ENCODE data around the gene IAPP. TPM values are rescaled to one million over a fixed set of nuclear protein-coding genes. Genes with fewer than 3 reads are reported as not detected.

IAPP gene
- polyA plus RNA-seq, 1 donor (not counting 4 experiments of a cell fraction or from before 2014, with no cell fraction given), result not detected

DNA sequence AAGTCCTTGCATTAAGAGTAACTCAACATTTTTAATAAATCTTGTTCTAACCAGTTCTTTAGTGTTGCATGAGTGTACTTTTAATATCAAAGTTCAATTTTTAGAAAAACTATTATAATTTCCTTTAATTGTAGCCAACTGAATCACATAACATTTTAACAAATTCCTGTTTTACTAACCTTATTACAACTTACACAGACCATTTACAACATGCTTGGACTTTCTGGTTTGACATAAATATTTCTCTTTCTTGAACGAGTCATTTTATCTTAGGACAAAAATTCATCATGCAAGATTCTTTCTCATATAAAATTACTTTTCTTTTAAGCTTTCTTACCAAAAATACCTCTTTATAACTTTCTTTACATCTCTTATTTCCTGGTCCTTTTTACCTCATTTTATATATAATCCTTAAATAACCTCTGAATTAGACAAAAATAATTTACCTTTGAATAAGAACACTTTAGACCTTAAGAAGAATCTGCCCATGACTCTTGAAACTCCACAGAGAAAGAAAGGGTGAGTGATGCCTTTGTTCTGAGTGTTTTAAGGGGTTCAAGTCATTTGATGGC, 41.9 kb upstream of the IAPP start:
- no peak for DNase-seq (ENCODE audit: low read depth, low spot score)
- Histone ChIP-seq H3K27me3 (ENCODE audit: control insufficient read depth, extremely low read depth, insufficient read depth, low read length) (no peaks in the 10 kb centered on the region), H3K27ac (ENCODE audit: control insufficient read depth, insufficient read depth, low read length) (no peak overlapping the region), H3K4me2 (ENCODE audit: control insufficient read depth, extremely low read depth, insufficient read depth, low read depth, low read length) (no peak overlapping the region), H3K9ac (ENCODE audit: control insufficient read depth, extremely low read depth, insufficient read depth, low read length) (no peak overlapping the region), H2AFZ (ENCODE audit: control insufficient read depth, low read length) (no peak overlapping the region), H3K36me3 (ENCODE audit: control insufficient read depth in 2 of 2, extremely low read depth in 1 of 2, insufficient read depth in 2 of 2, low read length in 2 of 2) (no peaks in the 10 kb centered on the region), H3K4me3 (ENCODE audit: control insufficient read depth in 2 of 3, extremely low read depth in 1 of 3, insufficient read depth in 2 of 3, low read depth in 1 of 3, low read length in 3 of 3) (no peak overlapping the region), H3K4me1 (ENCODE audit: control insufficient read depth, extremely low read depth, insufficient read depth, low read length) (no peaks in the 10 kb centered on the region), H3K9me1 (ENCODE audit: control insufficient read depth, extremely low read depth, insufficient read depth, low read length) (no peaks in the 10 kb centered on the region), H3K9me3 (ENCODE audit: control insufficient read depth, low read depth, low read length) (peaks cover 2% of the 10 kb centered on the region), H3K79me2 (ENCODE audit: control insufficient read depth, insufficient read depth, low read length) (no peaks in the 10 kb centered on the region), H4K20me1 (ENCODE audit: control insufficient read depth, extremely low read depth, insufficient read depth, low read length) (no peaks in the 10 kb centered on the region)
- no peak for FAIRE-seq
- dilution Hi-C loops (cut with MboI; ENCODE audit: extremely low pct_ligation_motif_present, low sequenced_read_pairs), result no loop called here
- TF ChIP-seq, protein P1, sequence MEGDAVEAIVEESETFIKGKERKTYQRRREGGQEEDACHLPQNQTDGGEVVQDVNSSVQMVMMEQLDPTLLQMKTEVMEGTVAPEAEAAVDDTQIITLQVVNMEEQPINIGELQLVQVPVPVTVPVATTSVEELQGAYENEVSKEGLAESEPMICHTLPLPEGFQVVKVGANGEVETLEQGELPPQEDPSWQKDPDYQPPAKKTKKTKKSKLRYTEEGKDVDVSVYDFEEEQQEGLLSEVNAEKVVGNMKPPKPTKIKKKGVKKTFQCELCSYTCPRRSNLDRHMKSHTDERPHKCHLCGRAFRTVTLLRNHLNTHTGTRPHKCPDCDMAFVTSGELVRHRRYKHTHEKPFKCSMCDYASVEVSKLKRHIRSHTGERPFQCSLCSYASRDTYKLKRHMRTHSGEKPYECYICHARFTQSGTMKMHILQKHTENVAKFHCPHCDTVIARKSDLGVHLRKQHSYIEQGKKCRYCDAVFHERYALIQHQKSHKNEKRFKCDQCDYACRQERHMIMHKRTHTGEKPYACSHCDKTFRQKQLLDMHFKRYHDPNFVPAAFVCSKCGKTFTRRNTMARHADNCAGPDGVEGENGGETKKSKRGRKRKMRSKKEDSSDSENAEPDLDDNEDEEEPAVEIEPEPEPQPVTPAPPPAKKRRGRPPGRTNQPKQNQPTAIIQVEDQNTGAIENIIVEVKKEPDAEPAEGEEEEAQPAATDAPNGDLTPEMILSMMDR (optimal IDR thresholded peaks at IDR 0.05 in 1 of 3, IDR thresholded peaks at IDR 0.05 in 1 of 3, conservative IDR thresholded peaks at IDR 0.05 in 1 of 3; ENCODE audit: extremely low read depth in 1 of 3, insufficient read depth in 2 of 3, low read length in 3 of 3), result no peak
- no peak for TF ChIP-seq EZH2 (IDR thresholded peaks at IDR 0.05; ENCODE audit: low read length)

- DNase-seq (ENCODE audit: low read depth, low spot score) (no peak), FAIRE-seq (no peak)
- Histone ChIP-seq H3K4me3 (ENCODE audit: control insufficient read depth in 2 of 3, extremely low read depth in 1 of 3, insufficient read depth in 2 of 3, low read depth in 1 of 3, low read length in 3 of 3) (no peak within 1 kb of the TSS), H3K27me3 (ENCODE audit: control insufficient read depth, extremely low read depth, insufficient read depth, low read length) (no peaks in the 10 kb centered on the region), H3K9ac (ENCODE audit: control insufficient read depth, extremely low read depth, insufficient read depth, low read length) (no peak within 1 kb of the TSS), H3K79me2 (ENCODE audit: control insufficient read depth, insufficient read depth, low read length) (no peaks in the 10 kb centered on the region), H3K9me1 (ENCODE audit: control insufficient read depth, extremely low read depth, insufficient read depth, low read length) (no peaks in the 10 kb centered on the region), H3K4me1 (ENCODE audit: control insufficient read depth, extremely low read depth, insufficient read depth, low read length) (no peaks in the 10 kb centered on the region), H3K36me3 (ENCODE audit: control insufficient read depth in 2 of 2, extremely low read depth in 1 of 2, insufficient read depth in 2 of 2, low read length in 2 of 2) (no peaks in the 10 kb centered on the region), H4K20me1 (ENCODE audit: control insufficient read depth, extremely low read depth, insufficient read depth, low read length) (no peaks in the 10 kb centered on the region), H3K4me2 (ENCODE audit: control insufficient read depth, extremely low read depth, insufficient read depth, low read depth, low read length) (no peak within 1 kb of the TSS), H3K27ac (ENCODE audit: control insufficient read depth, insufficient read depth, low read length) (no peak within 1 kb of the TSS), H3K9me3 (ENCODE audit: control insufficient read depth, low read depth, low read length) (no peaks in the 10 kb centered on the region), H2AFZ (ENCODE audit: control insufficient read depth, low read length) (no peak within 1 kb of the TSS)
- dilution Hi-C loops (cut with MboI; ENCODE audit: extremely low pct_ligation_motif_present, low sequenced_read_pairs), result no loop called here
- TF ChIP-seq EZH2 (IDR thresholded peaks at IDR 0.05; ENCODE audit: low read length), result no peak
- TF ChIP-seq, protein P1 (optimal IDR thresholded peaks at IDR 0.05 in 1 of 3, IDR thresholded peaks at IDR 0.05 in 1 of 3, conservative IDR thresholded peaks at IDR 0.05 in 1 of 3; ENCODE audit: extremely low read depth in 1 of 3, insufficient read depth in 2 of 3, low read length in 3 of 3), result no peak
Measured at GRCh38 chr12:21334771-21335325, 37.9 kb upstream of the IAPP start, which contains the start of gene SLCO1A2. Gene SLCO1A2, minus strand, starts transcription at chr12:21334917. Its CDS starts 270 bp downstream, at chr12:21334647.

Measured in keratinocyte (primary cell).